ENCODE results near the gene ZNF346.
"Not testable (repeated sequence)": the region's sequence is repeated elsewhere in the genome, so short reads cannot be mapped to it uniquely, and the experiment has no call there.

ZNF346 gene

DNA sequence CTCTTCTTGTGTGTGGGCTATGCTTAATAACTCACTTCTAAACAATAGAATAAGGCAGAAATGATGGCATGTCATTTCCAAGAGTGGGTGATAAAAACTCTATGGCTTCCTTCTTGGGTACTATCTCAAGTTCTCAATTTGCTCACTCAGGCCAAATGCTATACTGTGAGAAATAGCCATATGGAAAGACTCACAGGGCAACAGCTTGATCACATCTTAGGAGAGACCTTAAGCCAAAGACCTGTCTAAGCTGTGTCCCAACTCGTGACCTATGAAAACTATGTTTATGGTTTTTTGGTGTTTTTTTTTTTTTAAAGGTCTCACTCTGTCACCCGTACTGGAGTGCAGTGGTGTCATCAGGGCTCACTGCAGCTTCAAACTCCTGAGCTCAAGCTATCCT, 13.8 kb upstream of the ZNF346 start:
- no peak for DNase-seq (ENCODE audit: low read depth)

DNA sequence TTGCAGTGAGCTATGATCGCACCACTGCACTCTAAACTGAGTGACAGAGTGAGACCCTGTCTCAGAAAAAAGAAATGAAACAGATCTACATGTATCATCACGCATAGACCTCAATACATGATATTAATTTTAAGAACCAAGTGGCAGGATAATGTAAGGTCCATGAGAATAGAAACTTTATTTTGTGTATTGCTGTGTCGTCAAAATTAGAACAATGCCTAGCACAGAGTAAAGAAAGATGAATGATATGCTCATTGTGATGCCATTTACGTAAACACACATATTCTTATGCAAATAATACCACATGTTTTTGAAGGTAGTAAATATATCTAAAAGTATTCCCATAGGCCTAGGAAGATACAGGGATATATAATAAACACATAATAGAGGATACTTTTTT, 12.3 kb upstream of the ZNF346 start:
- no peak for DNase-seq (ENCODE audit: low read depth)

DNA sequence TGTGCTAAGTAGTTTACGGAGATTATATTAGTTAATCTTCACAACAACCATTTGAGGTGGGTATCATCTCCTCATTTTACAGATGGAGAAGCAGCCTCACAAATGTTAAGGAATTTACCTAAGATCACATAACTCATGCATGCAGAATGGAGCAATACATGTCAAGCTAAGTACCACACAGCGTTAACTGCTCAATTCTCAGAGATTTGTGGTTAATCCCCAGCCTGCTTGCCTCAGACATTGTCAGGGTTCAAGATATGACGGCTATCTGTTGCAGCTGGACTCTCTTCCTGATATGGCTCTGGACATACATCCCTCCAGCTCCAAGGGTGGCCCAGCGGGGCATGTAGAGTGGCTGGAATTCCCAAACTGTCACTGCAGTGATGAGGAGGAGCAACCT, 7.3 kb upstream of the ZNF346 start:
- DNase-seq (ENCODE audit: low read depth): no peak

DNA sequence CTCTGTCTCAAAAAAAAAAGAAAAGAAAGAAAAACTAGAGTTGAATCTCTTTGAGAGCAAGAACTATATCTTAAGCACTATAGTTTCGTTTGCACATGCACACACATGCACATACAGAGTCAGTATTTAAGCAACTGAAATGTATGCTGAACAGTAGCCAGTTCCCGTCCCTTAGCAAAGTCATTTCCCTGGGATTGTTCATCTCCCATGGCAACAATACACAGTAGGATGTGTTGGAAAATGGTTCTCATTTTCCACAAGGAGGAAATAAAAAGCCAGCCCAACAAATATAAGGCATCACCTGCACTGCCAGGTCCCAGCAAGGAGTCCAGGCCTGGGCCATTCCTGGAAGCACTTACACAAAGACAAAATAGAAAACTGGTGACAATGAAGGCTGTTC, 4.2 kb upstream of the ZNF346 start:
- DNase-seq (ENCODE audit: low read depth): no peak

DNA sequence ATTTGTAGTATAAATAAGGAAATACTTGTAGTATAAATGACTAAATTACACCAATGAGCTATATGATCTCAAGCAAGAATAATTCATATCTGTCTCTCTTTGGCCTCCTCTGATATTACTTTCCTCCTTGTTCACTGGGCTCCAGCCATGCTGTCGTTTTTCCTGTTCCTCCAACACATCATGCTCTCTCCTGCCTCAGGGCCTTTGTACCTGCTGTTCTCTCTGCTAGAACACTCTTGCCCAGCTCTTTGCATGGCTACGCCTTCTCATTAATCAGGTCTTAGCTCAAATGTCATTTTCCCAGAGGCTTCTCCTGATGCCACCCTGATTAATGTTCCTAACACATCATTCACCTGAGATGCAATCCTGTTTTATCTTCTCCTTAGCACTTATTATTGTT, 2.5 kb upstream of the ZNF346 start:
- DNase-seq (ENCODE audit: low read depth): no peak

DNA sequence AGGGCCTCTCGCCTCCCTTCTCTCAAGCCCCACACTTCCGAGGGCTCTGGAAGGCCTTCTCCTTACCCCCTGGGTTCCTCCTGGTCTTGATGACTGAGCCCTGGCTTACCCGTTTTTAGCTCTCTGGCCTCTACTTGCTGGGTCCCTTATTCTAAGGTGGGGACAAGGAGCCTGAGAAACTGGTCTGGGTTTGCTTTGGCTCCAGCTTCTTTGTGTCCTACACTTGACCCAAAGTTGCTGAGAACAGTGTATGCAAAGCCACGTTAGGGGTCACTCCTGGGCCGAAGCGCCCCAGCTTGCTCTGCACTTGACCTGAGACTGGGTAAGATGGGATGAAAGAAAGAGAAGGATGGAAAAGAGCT, 788 bp downstream of the ZNF346 start:
- DNase-seq (ENCODE audit: low read depth): no peak

DNA sequence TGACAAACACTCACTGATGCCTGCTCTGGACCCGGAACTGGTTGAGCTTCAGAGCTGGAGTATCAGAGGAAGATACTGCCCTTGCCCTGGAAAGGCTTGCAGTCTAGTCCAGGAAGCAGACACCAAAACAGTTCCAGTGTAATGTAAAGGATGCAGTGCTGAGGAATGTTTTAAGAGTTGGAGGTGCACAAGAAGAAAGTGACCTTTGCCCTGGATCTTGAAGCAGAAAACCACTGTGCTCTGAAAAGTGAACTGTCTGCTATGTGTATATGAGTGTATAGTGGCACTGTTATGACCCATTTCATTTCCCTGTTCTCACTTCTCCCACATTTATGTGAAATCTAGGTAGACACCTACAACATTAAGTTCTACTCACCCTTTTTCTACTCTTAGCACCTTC, 2.1 kb downstream of the ZNF346 start:
- DNase-seq (ENCODE audit: low read depth): no peak

DNA sequence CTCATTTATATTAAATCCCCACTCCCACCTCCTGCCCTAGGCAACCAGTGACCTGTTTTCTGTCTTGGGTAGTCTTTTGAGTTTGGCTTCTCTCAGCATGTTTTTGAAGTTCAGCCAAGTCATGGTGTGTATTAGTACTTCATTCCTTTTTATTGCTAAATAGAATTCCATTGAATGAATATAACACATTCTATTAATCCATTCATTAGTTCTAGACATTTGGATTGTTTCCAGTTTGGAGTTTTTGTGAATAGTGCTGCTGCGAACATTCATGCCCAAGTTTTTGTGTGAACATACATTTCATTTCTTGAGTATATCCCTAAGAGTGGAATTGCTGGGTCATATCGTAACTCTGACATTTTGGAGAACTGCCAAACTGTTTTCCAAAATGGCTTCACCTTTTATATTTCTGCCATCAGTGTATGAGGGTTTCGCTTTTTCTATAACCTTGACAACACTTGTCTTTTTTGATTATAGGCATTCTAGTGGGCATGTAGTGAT, 2.7 kb downstream of the ZNF346 start:
- DNase-seq (ENCODE audit: low read depth): no peak

DNA sequence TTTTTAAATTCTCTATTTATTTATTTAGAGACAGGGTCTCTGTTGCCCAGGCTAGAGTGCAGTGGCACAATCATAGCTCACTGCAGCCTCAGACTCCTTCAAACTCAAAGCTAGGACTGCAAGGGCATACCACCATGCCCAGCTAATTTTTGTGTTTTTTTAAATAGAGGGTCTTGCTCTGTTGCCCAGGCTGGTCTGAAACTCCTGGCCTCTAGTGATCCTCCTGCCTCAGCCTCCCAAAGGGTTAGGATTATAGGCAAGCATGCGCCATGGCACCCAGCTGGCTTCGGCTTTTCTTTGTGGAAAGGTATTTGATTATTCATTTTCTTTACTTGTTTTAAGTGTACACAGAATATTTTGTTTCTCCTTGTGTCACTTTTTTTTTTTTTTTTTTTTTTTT, 5.2 kb downstream of the ZNF346 start:
- DNase-seq (ENCODE audit: low read depth): no peak

DNA sequence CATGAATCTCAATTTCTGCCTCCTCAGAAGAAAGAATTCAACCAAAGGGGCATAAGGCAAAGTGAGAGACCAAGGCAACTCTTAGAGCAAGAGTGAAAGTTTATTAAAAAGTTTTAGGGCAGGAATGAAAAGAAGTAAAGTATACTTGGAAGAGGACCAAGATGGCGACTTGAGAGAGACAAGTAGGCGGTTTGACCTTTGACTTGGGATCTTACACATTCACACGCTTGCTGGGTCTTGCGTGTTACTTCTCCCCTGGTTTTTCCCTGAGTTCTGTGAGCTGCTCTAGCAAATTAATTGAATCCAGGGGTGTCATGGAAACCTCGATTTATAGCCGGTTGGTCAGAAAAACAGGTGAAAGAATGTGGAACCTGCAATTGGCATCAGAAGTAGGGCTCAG, 7.0 kb downstream of the ZNF346 start:
- no peak for DNase-seq (ENCODE audit: low read depth)

DNA sequence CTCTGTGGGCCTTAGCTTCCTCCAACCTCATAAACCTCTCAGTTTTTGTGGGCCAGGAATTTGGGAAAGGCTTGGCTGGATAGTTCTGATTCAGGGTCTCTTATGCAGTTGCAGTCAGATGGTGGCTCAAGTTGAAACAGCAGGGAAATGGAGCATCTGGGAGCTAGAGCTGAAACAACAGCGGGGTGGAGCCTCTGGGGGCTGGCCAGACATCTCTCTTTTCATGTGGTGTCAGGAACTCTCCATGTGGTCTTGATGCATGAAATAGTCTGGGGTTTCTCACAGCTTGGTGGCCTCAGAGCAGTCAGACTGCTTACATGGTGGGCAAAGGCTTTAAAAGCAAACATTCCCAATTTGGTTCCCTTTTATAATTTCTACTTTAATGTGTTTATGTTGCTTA, 13.5 kb downstream of the ZNF346 start:
- DNase-seq (ENCODE audit: low read depth): no peak

DNA sequence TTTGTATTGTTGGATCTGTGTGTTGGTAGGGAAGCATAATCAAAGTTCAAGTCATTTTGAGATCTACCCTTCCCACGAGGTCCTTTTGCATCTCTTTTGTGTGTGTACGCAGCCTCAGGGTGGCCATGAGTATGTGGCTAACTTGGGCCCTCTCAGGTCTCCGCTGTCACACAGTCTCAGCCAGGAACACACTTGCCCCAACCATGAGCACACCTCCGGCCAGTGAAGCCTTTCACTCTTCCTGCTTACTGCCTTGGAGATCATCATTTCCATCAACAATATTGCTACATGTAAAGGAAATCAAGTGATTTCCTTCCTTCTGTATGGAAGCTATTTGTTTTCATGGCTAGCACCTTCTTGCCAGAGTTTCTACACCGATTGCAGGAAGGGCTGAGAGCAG, 13.9 kb downstream of the ZNF346 start:
- no peak for DNase-seq (ENCODE audit: low read depth)

DNA sequence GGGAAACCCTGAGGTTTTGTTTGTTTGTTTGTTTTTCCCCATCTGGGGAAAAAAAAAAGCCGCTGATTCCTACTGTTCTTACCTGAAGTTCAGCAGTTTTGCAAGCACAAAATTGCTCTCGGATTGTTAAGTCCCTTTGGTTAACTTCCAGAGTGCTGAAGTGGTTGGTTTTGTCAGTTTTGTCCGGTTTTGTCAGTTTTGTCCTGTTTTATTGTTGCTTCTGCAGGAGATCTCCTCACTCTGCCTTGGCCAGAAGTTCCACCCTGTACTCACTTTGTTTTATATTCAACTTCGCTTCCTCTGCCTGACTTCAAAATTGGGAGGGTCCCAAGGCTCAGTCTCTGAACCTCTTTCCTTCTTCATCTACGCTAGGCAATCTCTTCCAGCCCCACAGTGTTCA, 14.4 kb downstream of the ZNF346 start:
- DNase-seq (ENCODE audit: low read depth): no peak

DNA sequence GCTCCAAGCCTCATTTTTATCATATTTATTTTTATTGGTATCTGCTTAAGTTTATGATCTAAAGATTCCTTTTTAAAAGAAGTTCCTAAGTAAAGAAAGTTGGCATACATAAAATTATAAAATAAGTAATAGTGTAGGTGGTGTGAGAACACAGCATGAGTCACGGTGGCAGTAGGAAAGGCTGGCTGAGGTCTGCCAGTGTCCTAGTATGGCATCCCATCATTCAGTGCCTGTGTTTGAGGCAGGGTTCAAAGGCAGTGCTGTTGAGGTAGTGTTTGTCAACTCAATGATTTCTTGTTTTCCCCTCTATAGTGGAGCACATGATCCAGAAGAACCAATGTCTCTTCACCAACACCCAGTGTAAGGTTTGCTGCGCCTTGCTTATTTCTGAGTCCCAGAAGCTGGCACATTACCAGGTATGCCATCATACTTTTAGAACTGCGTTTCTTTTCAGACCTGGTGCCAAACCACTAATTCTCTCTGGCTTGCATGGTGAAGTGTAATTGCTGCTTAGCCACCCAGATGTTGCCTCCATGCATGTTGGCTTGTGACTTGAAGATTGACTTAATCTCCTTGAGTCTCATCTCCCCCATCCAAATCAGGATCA, 18.4 kb downstream of the ZNF346 start:
- DNase-seq (ENCODE audit: low read depth): no peak

DNA sequence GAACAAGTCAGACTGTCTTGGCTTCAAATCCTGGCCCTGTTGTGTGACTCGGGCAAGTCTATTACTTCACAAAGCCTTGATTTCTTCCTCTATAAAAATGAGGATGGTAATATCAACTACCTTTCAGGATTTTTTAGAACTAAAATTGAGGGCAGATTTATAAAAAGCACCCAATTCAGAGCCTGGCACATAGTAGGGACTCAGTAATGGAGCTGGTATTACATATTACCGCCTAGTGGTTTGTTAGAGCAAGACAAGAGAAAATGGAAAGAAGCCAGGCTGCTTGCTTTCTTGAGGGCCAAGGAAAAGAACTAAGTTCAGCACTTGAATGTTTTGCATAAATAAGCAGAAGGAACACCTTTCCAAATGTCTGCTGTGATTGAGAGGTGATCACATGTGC, 19.4 kb downstream of the ZNF346 start:
- no peak for DNase-seq (ENCODE audit: low read depth)

DNA sequence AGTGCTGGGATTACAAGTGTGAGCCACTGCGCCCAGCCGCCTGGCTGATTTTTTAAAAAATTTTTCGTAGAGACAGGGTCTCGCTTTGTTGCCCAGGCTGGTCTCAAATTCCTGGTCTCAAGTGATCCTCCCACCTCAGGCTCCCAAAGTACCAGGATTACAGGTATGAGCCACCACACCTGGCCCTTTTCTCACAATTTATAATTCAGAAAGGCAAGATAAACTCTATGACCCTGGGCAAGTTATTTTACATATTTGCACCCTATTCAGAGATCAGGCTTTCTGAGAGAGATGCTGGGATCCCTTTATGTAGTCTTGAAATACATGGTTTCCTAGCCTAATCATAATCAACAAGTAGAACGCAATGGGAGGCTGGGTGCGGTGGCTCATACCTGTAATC, 20.6 kb downstream of the ZNF346 start:
- DNase-seq (ENCODE audit: low read depth): no peak

DNA sequence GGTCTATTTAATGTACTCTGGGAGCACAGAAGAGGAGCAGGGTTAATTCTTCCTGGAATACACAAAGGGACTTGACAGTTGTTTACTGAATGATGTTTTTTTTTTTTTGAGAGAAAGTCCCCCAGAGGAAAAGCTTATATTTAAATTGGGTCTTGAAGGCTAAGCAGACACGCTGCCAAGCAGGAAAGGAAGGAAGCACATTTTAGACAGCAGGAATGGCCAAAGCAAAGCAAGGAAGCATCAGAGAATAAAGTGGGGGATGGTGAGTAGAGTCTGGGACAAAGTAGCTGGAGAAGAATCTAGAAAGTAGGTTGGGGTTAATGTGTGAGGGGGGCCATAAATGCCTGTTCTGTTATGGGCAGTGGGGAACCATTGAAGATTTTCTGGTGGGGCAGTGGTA, 21.5 kb downstream of the ZNF346 start:
- DNase-seq (ENCODE audit: low read depth): no peak

DNA sequence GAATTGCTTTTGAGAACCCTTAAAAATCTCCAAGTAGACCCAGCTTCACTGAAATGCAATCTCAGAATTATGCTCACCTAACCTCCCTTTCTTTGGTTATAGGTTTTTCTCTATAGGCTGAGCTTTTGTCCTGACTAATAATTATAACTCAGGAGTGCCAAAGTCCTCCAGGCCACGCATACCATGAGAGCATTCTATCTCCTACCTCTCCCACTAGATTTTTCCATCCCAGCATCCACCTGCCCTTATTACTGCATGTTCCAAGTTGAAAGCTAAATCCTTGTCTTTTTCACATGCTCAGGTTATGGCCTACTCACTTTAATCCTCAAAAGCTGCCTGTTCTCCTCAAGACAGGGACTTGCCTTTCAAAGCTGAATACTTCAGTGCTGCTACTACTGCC, 22.1 kb downstream of the ZNF346 start:
- DNase-seq (ENCODE audit: low read depth): no peak

DNA sequence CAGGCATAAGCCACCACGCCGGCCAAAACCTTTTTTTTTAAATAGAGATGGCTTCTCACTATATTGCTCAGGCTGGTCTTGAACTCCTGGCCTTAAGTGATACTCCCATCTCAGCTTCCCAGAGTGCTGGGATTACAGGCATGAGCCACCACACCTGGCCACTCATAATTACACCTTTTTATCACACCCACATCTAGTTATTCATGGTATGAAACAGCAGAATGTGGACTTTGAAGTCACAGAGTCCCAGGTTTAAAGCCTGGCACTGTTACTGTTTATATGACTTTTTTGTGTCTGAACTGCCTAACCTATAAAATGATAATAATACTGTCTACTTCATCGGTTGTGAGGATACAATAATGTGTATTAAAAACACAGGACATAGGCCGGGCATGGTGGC, 23.1 kb downstream of the ZNF346 start:
- no peak for DNase-seq (ENCODE audit: low read depth)

DNA sequence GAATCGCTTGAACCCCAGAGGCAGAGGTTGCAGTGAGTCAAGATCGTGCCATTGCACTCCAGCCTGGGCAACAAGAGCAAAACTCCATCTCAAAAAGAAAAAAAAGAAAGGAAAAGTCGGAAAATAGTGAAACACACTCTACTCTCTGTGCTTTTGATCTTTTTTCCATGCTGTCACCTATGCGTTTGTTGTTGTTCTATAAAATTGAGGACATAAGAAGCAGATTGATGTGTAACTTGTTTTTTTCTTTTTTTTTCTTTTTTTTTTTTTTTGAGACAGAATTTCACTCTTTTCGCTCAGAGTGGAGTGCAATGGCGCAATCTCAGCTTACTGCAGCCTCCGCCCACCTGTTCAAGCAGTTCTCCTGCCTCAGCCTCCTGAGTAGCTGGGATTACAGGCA, 26.0 kb downstream of the ZNF346 start:
- not testable (repeated sequence) for DNase-seq (ENCODE audit: low read depth)

DNA sequence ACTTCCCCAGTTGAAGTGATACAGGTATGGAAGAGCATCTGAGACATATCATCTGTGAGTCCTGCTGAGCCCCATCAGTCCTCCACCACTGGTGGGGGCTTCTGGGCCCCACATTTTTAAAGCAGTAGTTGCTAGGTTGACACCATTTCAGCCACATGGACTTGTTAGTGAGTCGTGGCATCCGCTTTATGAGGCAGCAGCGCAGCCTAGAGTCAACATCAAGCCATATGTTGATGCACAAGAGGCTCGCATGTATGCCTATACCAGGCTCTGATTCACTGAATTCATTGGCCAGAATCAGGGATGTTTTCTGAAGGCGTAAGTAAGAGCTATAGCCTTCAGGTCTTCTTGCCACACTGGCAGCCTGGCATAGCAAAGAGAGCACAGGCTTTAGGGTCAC, 26.8 kb downstream of the ZNF346 start:
- DNase-seq (ENCODE audit: low read depth): no peak

DNA sequence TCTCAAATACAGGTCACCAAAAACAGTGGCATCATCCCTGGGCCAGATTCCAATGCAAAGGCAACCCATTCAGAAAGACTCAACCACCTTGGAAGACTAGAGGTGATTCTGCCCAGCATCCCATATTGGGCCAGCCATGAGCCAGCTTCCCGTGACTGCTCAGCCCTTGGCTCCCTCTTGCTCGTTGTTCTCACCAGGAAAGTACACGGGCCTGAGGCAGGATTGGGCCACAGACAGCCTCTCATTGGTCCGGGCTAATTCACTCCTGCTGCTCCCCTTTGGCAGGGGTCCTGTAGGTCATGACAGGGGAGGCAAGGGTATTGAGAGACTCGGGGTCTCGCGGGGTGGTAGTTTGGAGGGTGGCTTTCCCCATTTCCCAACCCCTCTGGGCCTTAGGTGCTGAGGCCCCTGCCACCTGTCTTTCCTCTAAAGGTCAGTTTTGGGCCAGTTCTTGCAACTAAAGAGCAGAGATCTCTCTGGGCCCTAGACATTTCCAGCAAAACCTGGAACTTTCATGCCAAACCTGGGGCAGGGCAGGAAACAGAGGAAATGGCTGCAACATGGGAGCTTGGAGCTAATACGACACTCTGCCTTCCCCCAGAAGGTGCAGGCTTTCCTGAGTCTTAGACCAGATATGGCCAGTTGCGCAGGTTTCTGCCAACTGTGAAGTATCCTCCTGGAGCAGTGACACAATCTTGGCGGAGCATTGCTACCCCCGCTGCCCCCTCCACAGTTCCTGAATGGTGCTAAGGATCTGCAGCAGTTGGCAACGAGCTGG, 42.2 kb downstream of the ZNF346 start:
- DNase-seq (ENCODE audit: low read depth): no peak

DNA sequence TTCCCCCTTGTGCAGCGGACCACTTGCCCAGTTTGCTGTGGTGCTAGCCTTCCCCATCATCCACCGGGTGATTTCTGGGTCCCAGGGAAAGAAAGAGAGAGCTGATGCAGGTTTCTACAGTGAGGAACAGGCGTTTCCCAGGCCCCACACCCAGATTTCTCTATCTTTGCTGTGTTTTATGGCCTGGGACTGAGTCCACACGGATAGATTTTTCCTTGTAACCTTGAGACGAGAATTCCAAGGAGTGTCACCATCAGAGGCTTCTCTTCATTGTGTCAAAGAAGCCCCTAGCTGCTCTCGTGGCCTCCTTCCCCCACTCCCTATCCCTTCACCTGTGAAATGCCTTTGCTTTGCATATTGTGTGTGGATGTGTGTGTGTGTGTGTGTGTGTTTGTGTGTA, 43.0 kb downstream of the ZNF346 start:
- DNase-seq (ENCODE audit: low read depth): no peak

DNA sequence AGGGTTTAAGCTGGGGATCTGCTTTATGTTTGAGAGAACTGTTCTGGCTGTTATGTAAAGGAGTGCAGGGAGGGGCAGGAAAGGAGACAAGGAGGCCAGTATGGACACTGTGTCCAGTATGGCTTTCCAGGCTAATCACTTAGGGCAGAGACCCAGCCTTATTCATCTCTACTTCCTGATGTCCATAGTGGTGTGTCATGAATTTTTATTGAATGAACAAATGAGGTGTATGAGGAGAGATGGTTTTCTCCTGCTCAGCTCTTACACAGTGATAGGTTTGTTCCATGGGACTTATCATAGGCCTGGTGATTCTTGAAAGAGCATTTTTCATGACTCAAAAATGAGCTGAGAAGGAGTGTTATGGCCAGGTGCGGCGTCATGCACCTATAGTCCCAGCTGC, 43.7 kb downstream of the ZNF346 start:
- DNase-seq (ENCODE audit: low read depth): no peak

All from activated gamma-delta T cell treated with anti-CD3 and anti-CD28 coated beads, Interleukin-2, amount 50 U/mL, for 16 hours (primary cell).